ENCODE data around the gene C17orf78.
"Not testable (repeated sequence)": the region's sequence is repeated elsewhere in the genome, so short reads cannot be mapped to it uniquely, and the experiment has no call there.

Gene C17orf78

GRCh38 chr17:37375706-37376105 lies at the start of gene C17orf78:
C17orf78 (plus strand) TSS chr17:37375985; CDS start chr17:37376093, 108 bp downstream.
- no peak for DNase-seq (ENCODE audit: low read depth)

GRCh38 chr17:37327341-37328090 lies 48.3 kb upstream of the C17orf78 start:
- peak; percentile 84 for DNase-seq (ENCODE audit: low read depth)

GRCh38 chr17:37338847-37339246 lies 36.9 kb upstream of the C17orf78 start:
- DNase-seq (ENCODE audit: low read depth) = no peak

GRCh38 chr17:37339321-37339720 lies 36.5 kb upstream of the C17orf78 start:
- no peak for DNase-seq (ENCODE audit: low read depth)

- DNase-seq (ENCODE audit: low read depth) = no peak
Observed at GRCh38 chr17:37340804-37341203, 35.0 kb upstream of the C17orf78 start.

GRCh38 chr17:37342589-37342988 lies 33.2 kb upstream of the C17orf78 start:
- DNase-seq (ENCODE audit: low read depth) = no peak

GRCh38 chr17:37344519-37344918 lies 31.3 kb upstream of the C17orf78 start:
- DNase-seq (ENCODE audit: low read depth) = no peak

- DNase-seq (ENCODE audit: low read depth) = not testable (repeated sequence)
Observed at GRCh38 chr17:37346863-37347402, 28.9 kb upstream of the C17orf78 start.

GRCh38 chr17:37356796-37357569 lies 18.8 kb upstream of the C17orf78 start:
- not testable (repeated sequence) for DNase-seq (ENCODE audit: low read depth)

GRCh38 chr17:37358098-37358829 lies 17.5 kb upstream of the C17orf78 start:
- peak; percentile 8 for DNase-seq (ENCODE audit: low read depth)

- DNase-seq (ENCODE audit: low read depth) = peak; percentile 26
Observed at GRCh38 chr17:37358830-37359681, 16.7 kb upstream of the C17orf78 start.

GRCh38 chr17:37359682-37360188 lies 16.1 kb upstream of the C17orf78 start:
- DNase-seq (ENCODE audit: low read depth) = peak; percentile 4

- no peak for DNase-seq (ENCODE audit: low read depth)
Observed at GRCh38 chr17:37360632-37361031, 15.2 kb upstream of the C17orf78 start.

GRCh38 chr17:37361543-37361942 lies 14.2 kb upstream of the C17orf78 start:
- no peak for DNase-seq (ENCODE audit: low read depth)

- DNase-seq (ENCODE audit: low read depth) = no peak
Observed at GRCh38 chr17:37365589-37365988, 10.2 kb upstream of the C17orf78 start.

GRCh38 chr17:37368577-37368976 lies 7.2 kb upstream of the C17orf78 start:
- no peak for DNase-seq (ENCODE audit: low read depth)

GRCh38 chr17:37373530-37374159 lies 2.1 kb upstream of the C17orf78 start:
- DNase-seq (ENCODE audit: low read depth) = peak; percentile 60

- no peak for DNase-seq (ENCODE audit: low read depth)
Observed at GRCh38 chr17:37382056-37382455, 6.3 kb downstream of the C17orf78 start.

- no peak for DNase-seq (ENCODE audit: low read depth)
Observed at GRCh38 chr17:37384560-37385149, 8.9 kb downstream of the C17orf78 start.

GRCh38 chr17:37385474-37385990 lies 9.7 kb downstream of the C17orf78 start:
- no peak for DNase-seq (ENCODE audit: low read depth)

Data from non-pigmented ciliary epithelial cell (primary cell).